ENCODE results near the gene CLIC6.
A peak's percentile ranks its signal among the peaks of the same experiment; 100 is the strongest.
"Not testable (repeated sequence)": the region's sequence is repeated elsewhere in the genome, so short reads cannot be mapped to it uniquely, and the experiment has no call there.

Gene CLIC6

DNA sequence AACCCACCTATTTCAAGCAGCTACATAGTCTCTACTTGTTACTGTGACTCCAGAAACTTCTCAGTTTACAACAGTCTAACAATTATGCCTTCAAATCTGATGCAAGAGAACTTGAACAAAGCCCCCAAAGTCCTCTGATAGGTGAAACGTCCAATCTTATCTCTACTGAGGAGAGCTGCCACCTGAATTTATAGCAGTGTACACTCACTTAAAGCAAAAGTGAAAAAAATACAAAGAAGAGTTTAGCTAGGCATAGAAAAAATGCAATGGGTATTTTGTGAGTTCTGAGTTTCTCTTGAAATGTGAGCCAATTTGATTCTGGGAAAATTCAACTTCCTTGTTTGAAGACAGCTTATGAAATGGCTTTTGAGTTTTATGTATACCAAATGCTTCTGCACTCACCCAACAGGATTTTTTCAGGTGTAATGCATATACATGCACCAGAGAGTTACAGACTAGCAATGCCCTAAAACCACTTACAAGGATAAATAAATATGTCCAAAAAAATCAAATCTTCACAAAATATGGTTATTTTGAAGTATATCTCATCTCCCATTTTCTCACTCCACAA lies 17.8 kb upstream of the CLIC6 start:
- Histone ChIP-seq H3K4me3 (ENCODE audit: low read length in 2 of 2) (no peak overlapping the region), H3K4me1 (ENCODE audit: control insufficient read depth in 2 of 2, insufficient read depth in 2 of 2, low read length in 2 of 2) (no peaks in the 10 kb centered on the region), H3K9ac (ENCODE audit: low read depth in 1 of 2, low read length in 2 of 2) (no peak overlapping the region), H3K36me3 (ENCODE audit: control insufficient read depth in 2 of 2, insufficient read depth in 2 of 2, low read length in 2 of 2) (no peaks in the 10 kb centered on the region), H3K9me3 (ENCODE audit: control insufficient read depth in 2 of 2, low read length in 2 of 2) (no peaks in the 10 kb centered on the region), H3K27me3 (ENCODE audit: control insufficient read depth in 2 of 2, insufficient read depth in 2 of 2, low read length in 2 of 2) (no peaks in the 10 kb centered on the region), H3K27ac (ENCODE audit: low read depth in 2 of 2, low read length in 2 of 2) (no peak overlapping the region)

DNA sequence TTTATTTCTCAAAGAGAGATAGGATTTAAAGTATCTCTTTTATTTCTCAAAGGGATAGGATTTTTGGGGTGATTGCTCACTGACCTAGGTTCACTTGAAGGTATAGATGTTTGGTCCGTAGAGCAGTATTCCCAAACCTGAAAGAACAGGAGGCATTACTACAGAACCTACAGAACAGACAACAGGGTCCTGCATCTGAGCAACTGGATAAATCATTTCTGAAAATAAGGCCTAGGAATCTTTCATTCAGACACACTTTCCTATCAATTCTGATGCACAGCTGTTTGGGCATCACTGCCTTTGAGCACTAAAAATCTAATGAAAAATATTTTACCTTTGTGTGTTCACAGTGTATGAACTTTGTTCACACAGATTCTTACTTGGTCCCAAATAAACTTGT lies 17.2 kb upstream of the CLIC6 start:
- Histone ChIP-seq H3K4me1 (ENCODE audit: control insufficient read depth in 2 of 2, insufficient read depth in 2 of 2, low read length in 2 of 2) (no peaks in the 10 kb centered on the region), H3K4me3 (ENCODE audit: low read length in 2 of 2) (no peak overlapping the region), H3K9ac (ENCODE audit: low read depth in 1 of 2, low read length in 2 of 2) (no peak overlapping the region), H3K36me3 (ENCODE audit: control insufficient read depth in 2 of 2, insufficient read depth in 2 of 2, low read length in 2 of 2) (no peaks in the 10 kb centered on the region), H3K27ac (ENCODE audit: low read depth in 2 of 2, low read length in 2 of 2) (no peak overlapping the region), H3K9me3 (ENCODE audit: control insufficient read depth in 2 of 2, low read length in 2 of 2) (no peaks in the 10 kb centered on the region), H3K27me3 (ENCODE audit: control insufficient read depth in 2 of 2, insufficient read depth in 2 of 2, low read length in 2 of 2) (no peaks in the 10 kb centered on the region)

DNA sequence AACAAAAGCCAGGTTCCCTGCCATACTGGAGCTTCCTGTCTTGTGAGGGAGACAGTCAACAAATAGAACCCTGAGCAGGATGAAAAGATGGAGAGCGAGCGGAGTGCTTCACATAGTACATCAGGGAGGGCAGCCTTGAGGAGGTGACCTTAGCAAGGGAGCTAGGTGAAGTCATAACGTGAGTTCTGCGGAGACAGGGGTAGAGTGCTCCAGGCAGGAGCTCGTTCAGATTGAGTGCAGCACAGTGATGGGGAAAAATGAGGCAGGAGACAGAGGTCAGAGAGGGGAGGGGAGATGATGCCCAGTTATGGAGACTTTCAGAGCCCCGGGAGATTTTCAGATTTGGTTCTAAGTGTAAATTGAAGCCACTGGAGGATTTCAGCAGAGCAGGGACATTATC lies 15.3 kb upstream of the CLIC6 start:
- H3K36me3 ChIP-seq (ENCODE audit: control insufficient read depth in 2 of 2, insufficient read depth in 2 of 2, low read length in 2 of 2): no peaks in the 10 kb centered on the region

DNA sequence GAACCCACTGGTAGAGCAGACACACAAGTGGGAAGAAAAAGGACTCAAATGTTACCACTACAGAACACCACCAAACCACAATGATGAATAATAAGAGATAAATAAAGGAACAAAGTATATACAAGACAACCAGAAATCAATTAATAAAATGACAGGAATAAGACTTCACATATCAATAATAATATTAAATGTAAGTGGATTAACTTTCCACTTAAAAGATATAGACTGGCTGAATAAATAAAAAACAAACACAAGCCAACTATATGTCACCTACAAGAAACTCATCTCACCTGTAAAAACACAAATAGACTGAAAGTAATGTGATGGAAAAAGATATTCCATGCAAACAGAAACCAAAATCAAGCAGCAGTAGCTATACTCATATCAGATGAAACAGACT lies 6.9 kb upstream of the CLIC6 start:
- H3K4me1 ChIP-seq (ENCODE audit: control insufficient read depth in 2 of 2, insufficient read depth in 2 of 2, low read length in 2 of 2): no peaks in the 10 kb centered on the region
- no peak overlapping the region for H3K9ac ChIP-seq (ENCODE audit: low read depth in 1 of 2, low read length in 2 of 2)
- H3K27me3 ChIP-seq (ENCODE audit: control insufficient read depth in 2 of 2, insufficient read depth in 2 of 2, low read length in 2 of 2): peaks cover 0 to 3% of the 10 kb centered on the region in 2 donors
- H3K27ac ChIP-seq (ENCODE audit: low read depth in 2 of 2, low read length in 2 of 2): no peak overlapping the region
- H3K4me3 ChIP-seq (ENCODE audit: low read length in 2 of 2): no peak overlapping the region
- no peaks in the 10 kb centered on the region for H3K36me3 ChIP-seq (ENCODE audit: control insufficient read depth in 2 of 2, insufficient read depth in 2 of 2, low read length in 2 of 2)
- peaks cover 0 to 4% of the 10 kb centered on the region in 2 donors for H3K9me3 ChIP-seq (ENCODE audit: control insufficient read depth in 2 of 2, low read length in 2 of 2)

More for the DNA sequence above, 15.3 kb upstream of the CLIC6 start:
- Histone ChIP-seq H3K4me1 (ENCODE audit: control insufficient read depth in 2 of 2, insufficient read depth in 2 of 2, low read length in 2 of 2) (no peaks in the 10 kb centered on the region), H3K9me3 (ENCODE audit: control insufficient read depth in 2 of 2, low read length in 2 of 2) (no peaks in the 10 kb centered on the region), H3K27ac (ENCODE audit: low read depth in 2 of 2, low read length in 2 of 2) (no peak overlapping the region), H3K9ac (ENCODE audit: low read depth in 1 of 2, low read length in 2 of 2) (no peak overlapping the region), H3K27me3 (ENCODE audit: control insufficient read depth in 2 of 2, insufficient read depth in 2 of 2, low read length in 2 of 2) (no peaks in the 10 kb centered on the region), H3K4me3 (ENCODE audit: low read length in 2 of 2) (no peak overlapping the region)

DNA sequence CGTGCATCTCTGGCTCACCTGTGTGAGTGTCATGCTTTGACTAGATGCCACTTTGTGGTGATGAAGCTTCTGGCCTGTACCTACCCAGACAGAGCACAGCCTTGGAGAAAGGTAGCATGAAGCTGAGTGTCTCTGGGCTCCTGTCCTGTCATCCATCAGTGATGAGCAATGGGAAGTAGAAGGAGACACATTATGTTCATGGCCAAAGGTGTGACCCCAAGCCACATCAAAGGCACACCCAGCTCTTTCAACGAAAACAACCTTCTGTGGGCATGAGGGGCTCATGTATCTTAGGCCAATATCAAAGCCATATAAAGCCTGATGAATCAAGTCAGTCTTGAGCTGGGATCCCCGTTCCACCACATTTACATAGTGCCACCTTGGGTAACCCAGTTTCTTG lies 1.0 kb upstream of the CLIC6 start:
- Histone ChIP-seq H3K9ac (ENCODE audit: low read depth in 1 of 2, low read length in 2 of 2) (no peak overlapping the region), H3K27ac (ENCODE audit: low read depth in 2 of 2, low read length in 2 of 2) (no peak overlapping the region), H3K9me3 (ENCODE audit: control insufficient read depth in 2 of 2, low read length in 2 of 2) (no peaks in the 10 kb centered on the region), H3K27me3 (ENCODE audit: control insufficient read depth in 2 of 2, insufficient read depth in 2 of 2, low read length in 2 of 2) (peaks cover 0 to 10% of the 10 kb centered on the region in 2 donors), H3K4me1 (ENCODE audit: control insufficient read depth in 2 of 2, insufficient read depth in 2 of 2, low read length in 2 of 2) (peaks cover 0 to 7% of the 10 kb centered on the region in 2 donors), H3K36me3 (ENCODE audit: control insufficient read depth in 2 of 2, insufficient read depth in 2 of 2, low read length in 2 of 2) (no peaks in the 10 kb centered on the region), H3K4me3 (ENCODE audit: low read length in 2 of 2) (no peak overlapping the region)

DNA sequence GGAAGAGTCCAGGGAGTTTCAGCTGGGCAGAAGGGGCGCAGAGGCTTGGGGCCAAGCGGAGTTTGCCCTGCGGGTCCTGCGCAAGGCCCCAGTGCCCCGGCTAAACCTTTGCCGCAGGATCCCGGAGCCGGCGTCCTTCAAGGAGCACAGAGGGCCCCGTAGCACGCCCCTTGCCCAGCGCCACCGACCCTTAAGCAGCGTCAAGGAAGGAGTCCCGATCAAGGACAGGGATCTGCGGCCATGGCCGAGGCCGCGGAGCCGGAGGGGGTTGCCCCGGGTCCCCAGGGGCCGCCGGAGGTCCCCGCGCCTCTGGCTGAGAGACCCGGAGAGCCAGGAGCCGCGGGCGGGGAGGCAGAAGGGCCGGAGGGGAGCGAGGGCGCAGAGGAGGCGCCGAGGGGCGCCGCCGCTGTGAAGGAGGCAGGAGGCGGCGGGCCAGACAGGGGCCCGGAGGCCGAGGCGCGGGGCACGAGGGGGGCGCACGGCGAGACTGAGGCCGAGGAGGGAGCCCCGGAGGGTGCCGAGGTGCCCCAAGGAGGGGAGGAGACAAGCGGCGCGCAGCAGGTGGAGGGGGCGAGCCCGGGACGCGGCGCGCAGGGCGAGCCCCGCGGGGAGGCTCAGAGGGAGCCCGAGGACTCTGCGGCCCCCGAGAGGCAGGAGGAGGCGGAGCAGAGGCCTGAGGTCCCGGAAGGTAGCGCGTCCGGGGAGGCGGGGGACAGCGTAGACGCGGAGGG lies 520 bp downstream of the CLIC6 start:
- H3K9ac ChIP-seq (ENCODE audit: low read depth in 1 of 2, low read length in 2 of 2): peak overlapping the region in 1 of 2 donors; percentile 26
- peaks cover 0 to 7% of the 10 kb centered on the region in 2 donors for H3K4me1 ChIP-seq (ENCODE audit: control insufficient read depth in 2 of 2, insufficient read depth in 2 of 2, low read length in 2 of 2)
- peaks cover 0 to 8% of the 10 kb centered on the region in 2 donors for H3K27me3 ChIP-seq (ENCODE audit: control insufficient read depth in 2 of 2, insufficient read depth in 2 of 2, low read length in 2 of 2)
- H3K9me3 ChIP-seq (ENCODE audit: control insufficient read depth in 2 of 2, low read length in 2 of 2): no peaks in the 10 kb centered on the region
- no peak overlapping the region for H3K27ac ChIP-seq (ENCODE audit: low read depth in 2 of 2, low read length in 2 of 2)
- no peaks in the 10 kb centered on the region for H3K36me3 ChIP-seq (ENCODE audit: control insufficient read depth in 2 of 2, insufficient read depth in 2 of 2, low read length in 2 of 2)
- peak overlapping the region in 1 of 2 donors; percentile 43 for H3K4me3 ChIP-seq (ENCODE audit: low read length in 2 of 2)

DNA sequence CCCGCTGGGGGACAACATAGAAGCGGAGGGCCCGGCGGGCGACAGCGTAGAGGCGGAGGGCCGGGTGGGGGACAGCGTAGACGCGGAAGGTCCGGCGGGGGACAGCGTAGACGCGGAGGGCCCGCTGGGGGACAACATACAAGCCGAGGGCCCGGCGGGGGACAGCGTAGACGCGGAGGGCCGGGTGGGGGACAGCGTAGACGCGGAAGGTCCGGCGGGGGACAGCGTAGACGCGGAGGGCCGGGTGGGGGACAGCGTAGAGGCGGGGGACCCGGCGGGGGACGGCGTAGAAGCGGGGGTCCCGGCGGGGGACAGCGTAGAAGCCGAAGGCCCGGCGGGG lies 1.1 kb downstream of the CLIC6 start:
- not testable (repeated sequence) for H3K27me3 ChIP-seq (ENCODE audit: control insufficient read depth in 2 of 2, insufficient read depth in 2 of 2, low read length in 2 of 2); H3K4me1 ChIP-seq (ENCODE audit: control insufficient read depth in 2 of 2, insufficient read depth in 2 of 2, low read length in 2 of 2); H3K9me3 ChIP-seq (ENCODE audit: control insufficient read depth in 2 of 2, low read length in 2 of 2); H3K36me3 ChIP-seq (ENCODE audit: control insufficient read depth in 2 of 2, insufficient read depth in 2 of 2, low read length in 2 of 2); H3K27ac ChIP-seq (ENCODE audit: low read depth in 2 of 2, low read length in 2 of 2)
- Histone ChIP-seq H3K9ac (ENCODE audit: low read depth in 1 of 2, low read length in 2 of 2) (peak overlapping the region in 1 of 2 donors; percentile 76), H3K4me3 (ENCODE audit: low read length in 2 of 2) (peak overlapping the region in 1 of 2 donors; percentile 68)

DNA sequence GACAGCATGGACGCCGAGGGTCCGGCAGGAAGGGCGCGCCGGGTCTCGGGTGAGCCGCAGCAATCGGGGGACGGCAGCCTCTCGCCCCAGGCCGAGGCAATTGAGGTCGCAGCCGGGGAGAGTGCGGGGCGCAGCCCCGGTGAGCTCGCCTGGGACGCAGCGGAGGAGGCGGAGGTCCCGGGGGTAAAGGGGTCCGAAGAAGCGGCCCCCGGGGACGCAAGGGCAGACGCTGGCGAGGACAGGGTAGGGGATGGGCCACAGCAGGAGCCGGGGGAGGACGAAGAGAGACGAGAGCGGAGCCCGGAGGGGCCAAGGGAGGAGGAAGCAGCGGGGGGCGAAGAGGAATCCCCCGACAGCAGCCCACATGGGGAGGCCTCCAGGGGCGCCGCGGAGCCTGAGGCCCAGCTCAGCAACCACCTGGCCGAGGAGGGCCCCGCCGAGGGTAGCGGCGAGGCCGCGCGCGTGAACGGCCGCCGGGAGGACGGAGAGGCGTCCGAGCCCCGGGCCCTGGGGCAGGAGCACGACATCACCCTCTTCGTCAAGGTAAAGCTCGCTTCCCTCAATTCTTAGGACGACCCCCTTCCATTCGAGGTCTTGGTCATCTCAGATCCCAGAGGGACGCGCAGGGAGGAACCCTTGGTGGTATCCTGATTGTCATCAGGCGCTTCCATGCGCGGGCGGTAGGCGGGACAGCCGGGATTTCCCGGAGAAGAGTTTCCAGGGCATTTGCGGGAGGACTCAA lies 1.6 kb downstream of the CLIC6 start:
- Histone ChIP-seq H3K27ac (ENCODE audit: low read depth in 2 of 2, low read length in 2 of 2) (no peak overlapping the region), H3K4me1 (ENCODE audit: control insufficient read depth in 2 of 2, insufficient read depth in 2 of 2, low read length in 2 of 2) (peaks cover 0 to 7% of the 10 kb centered on the region in 2 donors), H3K36me3 (ENCODE audit: control insufficient read depth in 2 of 2, insufficient read depth in 2 of 2, low read length in 2 of 2) (no peaks in the 10 kb centered on the region), H3K9ac (ENCODE audit: low read depth in 1 of 2, low read length in 2 of 2) (peak overlapping the region; percentile 32 to 76), H3K9me3 (ENCODE audit: control insufficient read depth in 2 of 2, low read length in 2 of 2) (no peaks in the 10 kb centered on the region), H3K27me3 (ENCODE audit: control insufficient read depth in 2 of 2, insufficient read depth in 2 of 2, low read length in 2 of 2) (peaks cover 0 to 8% of the 10 kb centered on the region in 2 donors), H3K4me3 (ENCODE audit: low read length in 2 of 2) (peak overlapping the region; percentile 59 to 68)

DNA sequence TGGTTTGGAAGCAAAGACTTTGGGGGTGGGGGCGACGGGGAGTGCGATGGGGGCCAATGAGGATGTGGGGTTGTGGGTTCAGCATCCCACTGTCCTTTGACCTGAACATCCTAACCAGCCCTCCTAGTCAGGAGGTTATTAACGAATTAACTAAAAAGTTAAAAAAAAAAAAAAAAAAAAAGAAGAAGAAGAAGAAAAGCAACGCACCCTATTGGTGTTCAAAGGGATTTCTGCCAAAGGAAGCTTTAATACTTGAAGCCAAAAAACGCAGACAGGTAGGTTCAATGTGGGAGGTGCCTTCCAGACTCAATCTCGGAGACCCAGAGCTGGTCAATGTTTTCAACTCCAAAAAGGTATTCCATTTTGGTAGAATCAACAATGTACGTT lies 2.2 kb downstream of the CLIC6 start:
- Histone ChIP-seq H3K27me3 (ENCODE audit: control insufficient read depth in 2 of 2, insufficient read depth in 2 of 2, low read length in 2 of 2) (peaks cover 0 to 8% of the 10 kb centered on the region in 2 donors), H3K27ac (ENCODE audit: low read depth in 2 of 2, low read length in 2 of 2) (no peak overlapping the region), H3K36me3 (ENCODE audit: control insufficient read depth in 2 of 2, insufficient read depth in 2 of 2, low read length in 2 of 2) (no peaks in the 10 kb centered on the region), H3K9me3 (ENCODE audit: control insufficient read depth in 2 of 2, low read length in 2 of 2) (no peaks in the 10 kb centered on the region), H3K9ac (ENCODE audit: low read depth in 1 of 2, low read length in 2 of 2) (peak overlapping the region in 1 of 2 donors; percentile 76), H3K4me1 (ENCODE audit: control insufficient read depth in 2 of 2, insufficient read depth in 2 of 2, low read length in 2 of 2) (peaks cover 0 to 7% of the 10 kb centered on the region in 2 donors), H3K4me3 (ENCODE audit: low read length in 2 of 2) (peak overlapping the region; percentile 59 to 68)

DNA sequence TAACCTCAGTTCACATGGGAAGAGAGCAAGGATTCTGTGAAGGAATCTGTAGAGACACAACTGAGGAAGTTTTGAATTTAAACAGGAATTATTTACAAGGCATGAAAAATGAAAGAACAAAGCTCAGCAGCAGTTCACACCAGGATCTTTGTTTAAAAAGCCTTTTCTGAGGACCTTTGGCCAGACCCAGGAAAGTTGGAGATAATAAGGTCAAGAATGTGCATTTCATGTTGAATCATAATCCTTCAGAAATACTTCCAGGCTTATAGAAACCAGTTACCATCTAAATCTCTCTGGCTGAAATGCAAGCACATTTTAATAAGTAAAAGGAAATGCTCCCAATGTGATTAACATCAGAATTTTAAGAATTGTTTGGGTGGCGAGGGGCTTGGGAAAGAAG lies 2.7 kb downstream of the CLIC6 start:
- peaks cover 0 to 8% of the 10 kb centered on the region in 2 donors for H3K27me3 ChIP-seq (ENCODE audit: control insufficient read depth in 2 of 2, insufficient read depth in 2 of 2, low read length in 2 of 2)

More for the DNA sequence above, 2.7 kb downstream of the CLIC6 start:
- Histone ChIP-seq H3K9ac (ENCODE audit: low read depth in 1 of 2, low read length in 2 of 2) (no peak overlapping the region), H3K36me3 (ENCODE audit: control insufficient read depth in 2 of 2, insufficient read depth in 2 of 2, low read length in 2 of 2) (no peaks in the 10 kb centered on the region), H3K4me3 (ENCODE audit: low read length in 2 of 2) (no peak overlapping the region), H3K9me3 (ENCODE audit: control insufficient read depth in 2 of 2, low read length in 2 of 2) (no peaks in the 10 kb centered on the region), H3K4me1 (ENCODE audit: control insufficient read depth in 2 of 2, insufficient read depth in 2 of 2, low read length in 2 of 2) (peaks cover 0 to 7% of the 10 kb centered on the region in 2 donors), H3K27ac (ENCODE audit: low read depth in 2 of 2, low read length in 2 of 2) (no peak overlapping the region)

Measured in mucosa of rectum (tissue), 2 donors.